HepG2 (cell line): ENCODE measurements around the gene TNNI2. TPM values are rescaled to one million over a fixed set of nuclear protein-coding genes. Genes with fewer than 3 reads are reported as not detected.

ENCODE experiments used
- ATAC-seq: fragments of 200-7000 bp; cut with Tn5 transposase; 3 replicates; pipeline ENCODE4 v1.9.1; 2020; ENCODE audit warnings: mild to moderate bottlenecking, moderate library complexity
- BruUV-seq: library from RNA; stranded (reverse); fragments of 400-500 nt; replicated peaks from 2 replicates; lab custom pipeline; 2021; lab: Mats Ljungman, UMichigan
- CTCF ChIA-PET: fragments of 300-600 bp; formaldehyde crosslinking; extraction: SDS; loops from one replicate; lab custom pipeline; 2021; ENCODE audit warnings: low total read pairs, inconsistent platforms, low intra/inter-chr PET ratio; lab: Yijun Ruan, JAX
- POLR2A ChIA-PET: fragments of 350-600 bp; sonication (Branson Sonifier 250); formaldehyde crosslinking; loops from one replicate; lab custom pipeline; 2020; ENCODE audit warnings: antibody characterized with exemption, inconsistent platforms; lab: Yijun Ruan, JAX
- DNase-seq: peaks from one replicate; pipeline ENCODE4 v3.0.0-alpha.2; 2015; ENCODE audit warnings: low spot score
- FAIRE-seq: peaks from 3 replicates; lab custom pipeline; 2011; peaks lifted over from hg19 to GRCh38; lab: Jason Lieb, UNC
- H2AFZ ChIP-seq: one replicate; pipeline ENCODE4 v1.6.1; 2011; ENCODE audit warnings: low read length, inconsistent platforms
- H3K27ac ChIP-seq: fragments of 300-600 bp; 3 replicates; pipeline ENCODE4 v1.8.0; 2011; ENCODE audit warnings: mixed run types, mild to moderate bottlenecking, mixed read lengths, low read length, inconsistent platforms; ENCODE audit not compliant: insufficient read depth; ENCODE audit errors: extremely low read length
- H3K27me3 ChIP-seq, 2 experiments: fragments of 200-600 bp in 1 of 2; 2 replicates in 1 of 2; 3 replicates in 1 of 2; pipeline versions ENCODE4 v1.6.0 to v1.8.0; 2011; ENCODE audit warnings: low read length in 2 of 2, mild to moderate bottlenecking in 2 of 2, moderate library complexity in 2 of 2, inconsistent platforms in 1 of 2; ENCODE audit not compliant: insufficient read depth in 2 of 2, control insufficient read depth in 1 of 2
- H3K36me3 ChIP-seq, 2 experiments: fragments of 200-600 bp in 1 of 2; replicated peaks in 1 of 2; 2 replicates in 1 of 2; 3 replicates in 1 of 2; pipeline versions ENCODE4 v1.5.1 to v1.8.0; 2011; ENCODE audit warnings: low read length in 2 of 2, inconsistent platforms in 1 of 2; ENCODE audit not compliant: insufficient read depth in 2 of 2, control insufficient read depth in 1 of 2
- H3K4me1 ChIP-seq: 2 replicates; pipeline ENCODE4 v1.5.1; 2012; ENCODE audit warnings: low read length, inconsistent platforms; ENCODE audit not compliant: insufficient read depth
- H3K4me2 ChIP-seq: 2 replicates; pipeline ENCODE4 v1.6.0; 2011; ENCODE audit warnings: low read depth, low read length, inconsistent platforms
- H3K4me3 ChIP-seq, 3 experiments: fragments of 200-600 bp in 1 of 3; sonication (generic), shearing (Covaris generic) in 1 of 3; replicated peaks in 1 of 3; 2 replicates each; pipeline ENCODE4 v1.5.1; 2011 to 2016; ENCODE audit warnings: low read length in 3 of 3, inconsistent platforms in 2 of 3, low read depth in 2 of 3, mild to moderate bottlenecking in 2 of 3, control low read depth in 1 of 3, mixed read lengths in 1 of 3; ENCODE audit not compliant: insufficient read depth in 1 of 3
- H3K79me2 ChIP-seq: one replicate; pipeline ENCODE4 v1.6.1; 2011; ENCODE audit warnings: low read length, inconsistent platforms; ENCODE audit not compliant: insufficient read depth
- H3K9ac ChIP-seq: 2 replicates; pipeline ENCODE4 v1.6.0; 2011; ENCODE audit warnings: mild to moderate bottlenecking, low read depth, low read length, inconsistent platforms; ENCODE audit not compliant: insufficient read depth
- H3K9me3 ChIP-seq: 2 replicates; pipeline ENCODE4 v1.5.1; 2012; ENCODE audit warnings: mild to moderate bottlenecking, low read length
- H4K20me1 ChIP-seq: 2 replicates; pipeline ENCODE4 v1.6.0; 2011; ENCODE audit warnings: inconsistent platforms, mild to moderate bottlenecking, low read length, moderate library complexity; ENCODE audit not compliant: insufficient read depth
- NCOA1 ChIP-seq: sonication (generic); formaldehyde crosslinking; IDR thresholded peaks from 2 replicates; pipeline ENCODE4 v1.9.0; 2021; ENCODE audit warnings: missing genetic modification reagents
- PAWR ChIP-seq: sonication (generic); formaldehyde crosslinking; IDR thresholded peaks from 2 replicates; pipeline ENCODE4 v1.4.0; 2020; ENCODE audit warnings: missing genetic modification reagents, mild to moderate bottlenecking, borderline replicate concordance
- XRCC5 ChIP-seq: fragments of 200-400 bp; formaldehyde crosslinking; optimal IDR thresholded peaks from 2 replicates; pipeline ENCODE3; 2017; ENCODE audit warnings: mild to moderate bottlenecking, low read length
- ZBTB26 ChIP-seq: IDR thresholded peaks from 2 replicates; pipeline ENCODE4 v1.6.1; 2016; ENCODE audit warnings: missing compliant biosample characterization, missing genetic modification reagents, borderline replicate concordance
- ZKSCAN1 ChIP-seq: fragments of 150-350 bp; IDR thresholded peaks from 2 replicates; pipeline ENCODE4 v1.6.1; 2014; ENCODE audit warnings: low read length
- ZNF44 ChIP-seq: sonication (generic); formaldehyde crosslinking; IDR thresholded peaks from 2 replicates; pipeline ENCODE4 v1.5.1; 2020; ENCODE audit warnings: mild to moderate bottlenecking, missing genetic modification reagents
- ZNF550 ChIP-seq: sonication (generic); formaldehyde crosslinking; IDR thresholded peaks from 2 replicates; pipeline ENCODE4 v1.4.0; 2020; ENCODE audit warnings: mild to moderate bottlenecking, missing genetic modification reagents, borderline replicate concordance
- WGBS: methylation state at CpG from one replicate; pipeline ENCODE4 v1.1.6; 2017; ENCODE audit warnings: low lambda C conversion rate; 5-methylcytosine and 5-hydroxymethylcytosine counted together
- in situ Hi-C: cut with HindIII; loops from 2 replicates; pipeline ENCODE4 v1.10.0; 2017; ENCODE audit warnings: low pct_unique_long_range_greater_than_20kb; ENCODE audit not compliant: extremely low pct_ligation_motif_present
- intact Hi-C: fragments of 100-400 bp; cut with micrococcal nuclease; formaldehyde crosslinking; loops from one replicate; pipeline ENCODE4 v1.10.0; 2022; ENCODE audit not compliant: unreplicated experiment
- polyA plus RNA-seq, 8 experiments: library from polyadenylated mRNA; depleted of rRNA in 3 of 8; stranded (reverse) in 7 of 8; unstranded in 1 of 8; fragments of >200 nt; fragmentation: Illumina TruSeq in 4 of 8; extraction: Trizol in 4 of 8; gene quantifications; 2 replicates each; pipeline versions ENCODE4 v1.2.1 to v1.2.3, GENCODE V29; 2011 to 2016; ENCODE audit warnings: low read depth in 4 of 8, missing spikeins in 1 of 8, mixed read lengths in 1 of 8; ENCODE audit not compliant: insufficient read depth in 1 of 8
- total RNA-seq, 5 experiments: library from RNA; depleted of rRNA; stranded (reverse); fragments of >200 nt; fragmentation: Illumina TruSeq; extraction: Trizol; gene quantifications; 2 replicates each; pipeline ENCODE4 v1.2.3, GENCODE V29; 2016; ENCODE audit warnings: low read depth in 1 of 5

TNNI2 gene
- total and polyA plus RNA-seq, 2 of the 13 experiments (the other 11 are each of a cell fraction or from before 2014, with no cell fraction given), result 7.2 to 12.0 TPM

- POLR2A ChIA-PET, result no interaction called here
- intact Hi-C loops (no loop called here), in situ Hi-C loops (no loop called here)
- no peak for TF ChIP-seq ZBTB26
- no peak for TF ChIP-seq ZNF44
- TF ChIP-seq ZKSCAN1, result no peak
- TF ChIP-seq NCOA1 (CRISPR knock-in tag), result no peak
- TF ChIP-seq XRCC5, result no peak
- no peak for TF ChIP-seq ZNF550 (CRISPR knock-in tag)
- no peak for DNase-seq
- H3K4me2 ChIP-seq, result no peak overlapping the region
- peaks cover 15 to 62% of the 10 kb centered on the region in 2 experiments for H3K27me3 ChIP-seq
- CTCF ChIA-PET, result no interaction called here
- H3K36me3 ChIP-seq, result no peaks in the 10 kb centered on the region
- no peak overlapping the region for H3K9ac ChIP-seq
- H2AFZ ChIP-seq, result no peak overlapping the region
- FAIRE-seq, result no peak
- H3K79me2 ChIP-seq, result no peaks in the 10 kb centered on the region
- 24% methylated on average over 4 of the region's 11 CpGs for WGBS
- no peak for ATAC-seq
- no peaks in the 10 kb centered on the region for H3K9me3 ChIP-seq
- no peaks in the 10 kb centered on the region for H4K20me1 ChIP-seq
- H3K4me1 ChIP-seq, result no peaks in the 10 kb centered on the region
- BruUV-seq, result no TSS peak
- H3K27ac ChIP-seq, result no peak overlapping the region
- no peak overlapping the region for H3K4me3 ChIP-seq
These were observed 48.9 kb downstream of the TNNI2 start for GRCh38 chr11:1887451-1888346.

DNA sequence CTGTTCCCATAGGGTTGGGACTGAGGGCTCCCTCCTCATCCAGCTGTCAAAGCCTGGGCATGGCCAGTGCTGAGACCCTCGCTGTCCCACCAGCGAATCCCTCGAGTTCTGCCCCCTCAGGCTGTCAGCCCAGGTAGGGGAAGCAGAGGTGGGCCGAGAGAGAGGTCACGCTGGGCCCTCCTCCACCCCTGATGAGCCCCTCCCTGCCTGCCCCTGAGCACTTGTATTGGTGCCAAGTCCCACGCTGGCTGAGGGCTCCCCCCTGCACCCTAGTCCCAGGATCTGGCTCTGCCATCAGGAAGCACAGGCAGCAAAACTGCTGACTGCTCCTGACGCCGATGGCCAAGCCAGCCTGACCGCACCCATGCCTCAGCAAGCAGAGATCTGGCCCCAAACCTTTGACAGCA lies 49.6 kb downstream of the TNNI2 start:
- no peaks in the 10 kb centered on the region for H3K9me3 ChIP-seq
- TF ChIP-seq PAWR (CRISPR knock-in tag), result no peak
- TF ChIP-seq, all 625 proteins: peak for 0
- no peak overlapping the region for H3K4me3 ChIP-seq
- no peak overlapping the region for H3K4me2 ChIP-seq
- CTCF ChIA-PET, result no interaction called here
- no peak overlapping the region for H3K27ac ChIP-seq
- no peak overlapping the region for H3K9ac ChIP-seq
- DNase-seq, result no peak
- 0% methylated on average over 1 of the region's 9 CpGs for WGBS
- no TSS peak for BruUV-seq
- POLR2A ChIA-PET, result no interaction called here
- H4K20me1 ChIP-seq, result no peaks in the 10 kb centered on the region
- H3K79me2 ChIP-seq, result no peaks in the 10 kb centered on the region
- in situ Hi-C loops (no loop called here), intact Hi-C loops (no loop called here)
- H3K27me3 ChIP-seq, result peaks cover 15 to 59% of the 10 kb centered on the region in 2 experiments
- H3K36me3 ChIP-seq, result no peaks in the 10 kb centered on the region
- FAIRE-seq, result no peak
- H3K4me1 ChIP-seq, result no peaks in the 10 kb centered on the region
- no peak overlapping the region for H2AFZ ChIP-seq
- no peak for ATAC-seq
